Stimulated activated CD4-positive, alpha-beta T cell treated with anti-CD3 and anti-CD28 coated beads, Interleukin-2, amount 100 ng/mL, for 24 hours (primary cell): ENCODE data around the gene GH1.
A peak's percentile ranks its signal among the peaks of the same experiment; 100 is the strongest.
"Not testable (repeated sequence)": the region's sequence is repeated elsewhere in the genome, so short reads cannot be mapped to it uniquely, and the experiment has no call there.

Experiments used
- DNase-seq, 2 donors: peaks; one replicate each; pipeline ENCODE4 v3.0.0-alpha.2; 2020

GH1 gene

DNA sequence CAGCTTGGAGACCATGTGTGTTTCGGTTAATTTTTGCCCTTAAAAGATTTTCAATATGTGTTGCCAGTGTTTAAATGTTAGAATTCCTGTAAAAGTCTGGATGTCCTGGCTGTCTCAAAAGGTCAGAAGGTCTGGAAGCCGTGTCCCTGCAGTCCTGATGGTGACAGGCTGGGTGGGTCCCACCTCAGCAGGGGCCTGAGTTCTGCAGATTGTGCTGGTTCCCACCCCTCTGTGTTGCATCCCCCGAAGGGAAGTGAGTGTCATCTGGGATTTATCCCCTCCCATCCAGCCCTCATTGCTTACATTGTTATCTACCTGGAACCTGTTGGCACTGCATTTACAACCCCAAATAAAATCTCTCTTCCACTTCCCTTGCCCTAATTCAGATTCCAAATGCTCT lies 24.6 kb downstream of the GH1 start:
- DNase-seq, result not testable (repeated sequence)

DNA sequence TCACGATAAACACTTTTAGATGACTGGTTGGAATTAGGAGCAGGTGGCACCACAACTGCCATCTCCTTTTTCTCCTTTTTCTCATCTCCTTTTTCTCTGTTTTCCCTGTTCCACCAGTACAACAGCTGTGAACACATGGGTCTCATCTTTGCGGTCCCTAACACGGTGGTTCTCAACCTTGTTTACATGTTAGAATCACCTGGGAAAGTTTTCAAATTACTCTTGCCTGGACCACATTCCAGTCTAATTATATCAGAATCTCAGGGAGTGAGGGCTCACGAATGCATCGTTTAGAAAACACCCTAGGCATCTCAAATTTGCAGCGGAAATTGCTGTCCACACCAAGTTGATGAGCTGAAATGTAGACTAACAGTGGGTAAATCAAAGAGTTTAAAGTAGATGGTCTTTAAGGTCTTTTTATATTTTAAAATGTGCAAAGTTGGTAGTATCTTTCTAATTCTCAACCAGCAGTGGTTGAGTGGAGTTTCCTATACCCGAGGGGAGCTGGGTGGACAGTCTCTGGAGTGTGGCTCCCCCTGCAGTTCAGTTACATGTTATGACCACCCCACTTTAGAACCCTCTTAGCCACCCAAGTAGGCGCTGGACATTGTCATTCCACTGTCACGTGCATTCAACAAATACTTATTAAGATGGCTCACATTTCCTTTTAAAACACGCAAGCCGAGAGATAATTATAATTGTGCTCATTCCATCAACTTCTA lies 26.2 kb downstream of the GH1 start:
- not testable (repeated sequence) for DNase-seq

DNA sequence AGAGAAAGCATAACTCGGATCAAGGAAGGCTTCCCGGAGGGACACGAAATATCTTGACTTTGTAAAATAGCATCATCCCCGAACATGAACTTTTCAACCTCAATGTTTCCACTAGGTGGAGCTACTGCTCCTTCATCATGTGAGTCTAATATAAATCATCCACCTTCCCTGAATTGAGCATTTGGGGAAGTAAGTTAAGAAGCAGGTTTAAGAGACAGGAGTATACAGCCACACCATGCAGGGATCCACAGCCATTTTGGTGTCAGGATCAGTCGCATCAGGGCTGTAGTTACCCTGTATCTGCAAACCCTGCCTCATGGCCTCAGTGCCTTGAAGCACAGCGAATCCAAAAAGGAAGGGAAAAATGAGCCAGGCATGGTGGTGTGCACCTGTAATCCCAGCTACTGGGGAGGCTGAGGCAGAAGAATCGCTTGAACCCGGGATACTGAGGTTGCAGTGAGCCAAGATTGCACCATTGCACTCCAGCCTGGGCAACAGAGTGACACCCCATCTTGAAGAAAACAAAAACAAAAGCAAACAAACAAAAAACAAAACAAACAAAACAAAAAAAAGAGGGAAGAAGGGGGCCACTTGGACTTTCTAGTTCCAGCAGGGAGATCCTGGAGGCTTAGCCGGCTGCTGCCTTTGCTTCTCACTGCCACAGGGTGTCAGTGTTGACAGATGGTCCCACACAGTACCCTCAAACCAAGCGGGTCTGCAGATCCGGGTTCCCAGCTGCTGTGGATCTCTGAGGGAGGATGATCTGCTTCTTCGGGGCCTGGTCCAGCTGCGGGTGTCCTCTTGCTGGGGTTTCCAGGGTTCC lies 29.4 kb downstream of the GH1 start:
- DNase-seq, result peak in 1 of 2 donors; percentile 22

DNA sequence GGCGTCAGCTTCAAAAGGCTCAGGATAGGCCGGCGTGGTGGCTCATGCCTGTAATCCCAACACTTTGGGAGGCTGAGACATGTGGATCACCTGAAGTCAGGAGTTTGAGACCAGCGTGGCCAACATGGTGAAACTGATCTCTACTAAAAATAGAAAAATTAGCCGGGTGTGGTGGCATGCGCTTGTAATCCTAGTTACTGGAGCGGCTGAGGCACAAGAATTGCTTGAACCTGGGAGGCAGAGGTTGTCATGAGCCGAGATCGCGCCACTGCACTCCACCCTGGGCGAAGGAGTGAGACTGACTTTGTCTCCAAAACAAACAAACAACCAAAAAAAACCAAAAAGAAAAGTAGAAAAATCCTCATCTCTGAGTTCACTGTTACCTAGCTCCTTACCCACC lies 33.5 kb downstream of the GH1 start:
- not testable (repeated sequence) for DNase-seq

DNA sequence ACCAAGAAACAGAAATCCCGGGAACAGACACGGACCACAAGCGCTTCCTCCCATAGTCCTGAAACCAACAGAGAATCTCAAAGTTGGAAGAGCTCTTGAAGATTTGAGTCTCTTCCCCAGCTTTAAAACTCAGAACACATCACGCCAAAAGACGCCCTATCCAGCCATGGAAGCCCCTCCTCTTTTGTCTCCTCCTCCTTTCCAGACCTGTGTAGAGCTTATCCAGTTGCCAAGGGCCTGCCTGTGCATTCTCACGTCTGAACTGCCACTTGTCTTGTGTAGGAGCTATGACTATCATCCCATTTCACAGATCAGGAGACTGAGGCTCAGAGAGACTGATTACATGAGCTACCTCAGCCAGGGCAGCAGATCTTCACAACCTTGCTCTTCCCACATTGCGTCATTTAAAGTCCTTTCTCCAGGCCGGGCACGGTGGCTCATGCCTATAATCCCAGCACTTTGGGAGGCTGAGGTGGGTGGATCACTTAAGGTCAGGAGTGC lies 36.0 kb downstream of the GH1 start:
- DNase-seq, result not testable (repeated sequence)

DNA sequence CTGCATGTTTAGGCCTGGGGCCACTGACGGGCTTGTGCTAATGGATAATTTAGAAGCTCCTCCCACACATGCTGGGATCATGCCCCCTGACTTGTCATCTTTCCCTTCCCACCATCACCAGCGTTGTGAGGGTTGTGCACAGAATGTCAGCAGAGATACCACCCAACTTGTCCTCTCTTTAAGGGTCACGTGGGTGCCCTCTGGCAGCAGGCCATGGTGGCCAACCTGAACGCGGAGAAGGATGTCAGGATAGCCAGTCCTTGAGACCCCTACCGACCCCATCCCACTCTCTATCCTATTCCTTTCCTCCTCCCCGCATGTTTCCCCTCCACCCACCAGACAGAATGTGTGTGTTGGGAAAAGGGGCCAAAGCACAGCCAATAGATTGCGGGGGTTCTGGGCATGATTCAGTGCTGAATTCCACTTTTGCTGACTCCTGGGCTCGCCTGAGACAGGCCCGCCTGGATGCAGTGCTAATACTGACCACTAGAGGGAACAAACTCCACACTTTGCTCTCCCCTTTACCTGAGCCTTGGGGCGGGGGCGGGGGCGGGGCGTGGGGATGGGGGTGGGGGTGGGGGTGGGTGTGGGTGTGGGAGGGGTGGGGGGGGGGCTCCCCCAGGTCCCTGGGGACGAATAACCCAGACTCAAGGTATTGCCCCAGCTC lies 36.6 kb downstream of the GH1 start, which contains the start of gene GH2:
Gene GH2, minus strand, starts transcription at position 10 of the 667 bp plus-strand sequence. CDS start 143 bp downstream, outside the sequence.
- peak; percentile 65 to 70 for DNase-seq

DNA sequence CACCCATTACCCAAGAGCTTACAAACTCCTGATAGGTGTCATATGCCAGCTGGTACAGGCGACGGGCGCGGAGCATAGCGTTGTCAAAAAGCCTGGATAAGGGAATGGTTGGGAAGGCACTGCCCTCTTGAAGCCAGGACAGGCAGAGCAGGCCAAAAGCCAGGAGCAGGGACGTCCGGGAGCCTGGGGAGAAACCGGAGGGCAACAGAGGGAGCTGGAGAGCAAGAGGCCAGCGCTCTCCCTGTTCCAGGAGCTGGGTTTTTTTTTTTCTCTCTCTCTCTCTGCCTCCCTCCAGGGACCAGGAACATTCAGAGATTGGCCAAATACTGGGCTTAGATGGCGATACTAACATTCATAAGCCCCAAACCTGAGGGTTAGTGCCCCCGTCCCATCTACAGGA lies 37.3 kb downstream of the GH1 start:
- not testable (repeated sequence) for DNase-seq

DNA sequence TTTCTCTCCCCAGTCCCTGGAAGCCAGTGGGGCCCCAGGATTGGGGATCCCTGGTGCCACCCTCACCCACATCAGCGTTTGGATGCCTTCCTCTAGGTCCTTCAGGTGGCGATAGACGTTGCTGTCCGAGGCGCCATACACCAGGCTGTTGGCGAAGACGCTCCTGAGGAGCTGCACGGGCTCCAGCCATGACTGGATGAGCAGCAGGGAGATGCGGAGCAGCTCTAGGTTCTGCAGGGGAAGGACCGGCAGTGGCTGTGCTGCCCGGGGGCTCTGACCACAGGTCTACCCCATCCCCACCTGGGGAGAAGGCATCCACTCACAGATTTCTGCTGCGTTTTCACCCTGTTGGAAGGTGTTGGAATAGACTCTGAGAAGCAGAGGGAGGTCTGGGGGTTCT lies 37.9 kb downstream of the GH1 start:
- no peak for DNase-seq

DNA sequence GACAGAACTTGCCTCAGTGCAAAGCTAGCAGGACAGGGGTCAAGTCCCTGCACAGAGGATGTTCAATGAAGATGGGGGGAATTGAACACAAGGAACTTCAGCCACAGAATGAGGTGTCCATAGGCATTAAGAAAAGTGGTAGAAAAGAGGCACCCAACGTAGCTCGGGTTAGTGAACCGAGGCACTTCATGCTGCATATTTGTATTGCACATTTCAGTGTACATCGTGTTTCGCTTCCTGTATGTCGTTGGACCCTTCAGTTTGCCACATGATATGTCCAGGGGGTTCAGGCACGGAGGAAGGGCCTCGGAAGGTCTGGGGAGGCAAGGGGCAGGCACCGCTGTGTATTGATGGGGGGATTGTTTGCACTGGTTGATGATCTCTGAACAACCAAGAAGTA lies 40.2 kb downstream of the GH1 start:
- not testable (repeated sequence) for DNase-seq

DNA sequence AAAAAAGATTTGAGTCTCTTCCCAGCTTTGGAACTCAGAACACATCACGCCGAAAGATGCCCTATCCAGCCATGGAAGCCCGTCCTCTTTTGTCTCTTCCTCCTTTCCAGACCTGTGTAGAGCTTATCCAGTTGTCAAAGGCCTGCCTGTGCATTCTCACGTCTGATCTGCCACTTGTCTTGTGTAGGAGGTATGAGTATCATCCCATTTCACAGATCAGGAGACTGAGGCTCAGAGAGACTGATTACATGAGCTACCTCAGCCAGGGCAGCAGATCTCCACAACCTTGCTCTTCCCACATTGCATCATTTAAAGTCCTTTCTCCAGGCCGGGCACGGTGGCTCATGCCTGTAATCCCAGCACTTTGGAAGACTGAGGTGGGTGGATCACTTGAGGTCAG lies 43.9 kb downstream of the GH1 start:
- not testable (repeated sequence) for DNase-seq

DNA sequence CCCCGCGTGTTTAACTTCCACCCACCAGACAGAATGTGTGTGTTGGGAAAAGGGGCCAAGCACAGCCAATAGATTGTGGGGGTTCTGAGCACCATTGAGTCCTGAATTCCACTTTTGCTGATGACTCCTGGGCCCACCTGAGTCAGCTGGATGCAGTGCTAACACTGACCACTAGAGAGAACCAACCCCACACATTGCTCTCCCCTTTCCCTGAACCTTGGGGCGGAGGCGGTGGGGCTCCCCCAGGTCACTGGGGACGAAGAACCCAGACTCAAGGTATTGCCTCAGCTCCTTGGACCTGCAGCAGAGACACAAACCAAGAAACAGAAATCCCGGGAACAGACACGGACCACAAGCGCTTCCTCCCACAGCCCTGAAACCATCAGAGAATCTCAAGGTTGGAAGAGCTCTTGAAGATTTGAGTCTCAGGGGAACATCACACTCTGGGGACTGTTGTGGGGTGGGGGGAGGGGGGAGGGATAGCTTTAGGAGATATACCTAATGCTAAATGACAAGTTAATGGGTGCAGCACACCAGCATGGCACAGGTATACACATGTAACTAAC lies 44.5 kb downstream of the GH1 start:
- not testable (repeated sequence) for DNase-seq

DNA sequence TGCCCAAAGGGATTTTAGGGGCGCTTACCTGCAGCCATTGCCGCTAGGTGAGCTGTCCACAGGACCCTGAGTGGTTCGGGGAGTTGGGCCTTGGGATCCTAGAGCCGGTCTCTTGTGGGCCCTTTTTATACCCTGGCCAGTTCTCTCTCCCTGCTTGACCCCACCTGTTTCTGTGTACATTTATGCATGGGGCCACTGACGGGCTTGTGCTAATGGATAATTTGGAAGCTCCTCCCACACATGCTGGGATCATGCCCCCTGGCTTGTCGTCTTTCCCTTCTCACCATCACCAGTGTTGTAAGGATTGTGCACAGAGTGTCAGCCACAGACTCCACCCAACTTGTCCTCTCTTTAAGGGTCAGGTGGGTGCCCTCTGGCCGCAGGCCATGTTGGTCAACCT lies 45.1 kb downstream of the GH1 start, which contains the start of gene CSH2:
Gene CSH2, minus strand, starts transcription at position 101 of the 400 bp plus-strand sequence. Its CDS starts 63 bp downstream, at position 38.
- DNase-seq, result not testable (repeated sequence)

DNA sequence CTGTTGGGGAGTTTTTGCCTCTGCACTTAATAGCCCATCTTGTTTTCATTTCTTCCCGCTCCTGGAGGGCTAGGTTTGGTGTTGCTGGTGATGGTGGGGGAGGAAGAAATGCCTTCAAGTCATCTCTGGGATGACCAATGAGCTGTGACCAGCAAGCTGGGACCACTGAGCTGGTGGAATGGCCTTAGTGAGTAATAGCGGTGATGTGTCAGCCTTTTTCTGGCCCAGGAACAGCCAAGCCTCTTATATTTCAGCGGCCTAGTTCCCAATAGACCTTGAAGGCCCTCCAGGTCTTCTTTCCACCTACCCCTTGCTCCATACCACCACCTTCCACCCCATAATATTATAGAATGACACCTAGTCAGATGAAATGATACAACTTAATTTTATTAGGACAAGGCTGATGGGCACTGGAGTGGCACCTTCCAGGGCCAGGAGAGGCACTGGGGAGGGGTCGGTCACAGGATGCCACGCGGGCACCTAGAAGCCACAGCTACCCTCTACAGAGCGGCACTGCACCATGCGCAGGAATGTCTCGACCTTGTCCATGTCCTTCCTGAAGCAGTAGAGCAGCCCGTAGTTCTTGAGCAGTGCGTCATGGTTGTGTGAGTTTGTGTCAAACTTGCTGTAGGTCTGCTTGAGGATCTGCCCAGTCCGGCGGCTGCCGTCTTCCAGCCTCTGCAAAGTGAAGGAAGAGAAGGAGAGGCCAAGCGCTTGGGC lies 46.8 kb downstream of the GH1 start:
- not testable (repeated sequence) for DNase-seq

DNA sequence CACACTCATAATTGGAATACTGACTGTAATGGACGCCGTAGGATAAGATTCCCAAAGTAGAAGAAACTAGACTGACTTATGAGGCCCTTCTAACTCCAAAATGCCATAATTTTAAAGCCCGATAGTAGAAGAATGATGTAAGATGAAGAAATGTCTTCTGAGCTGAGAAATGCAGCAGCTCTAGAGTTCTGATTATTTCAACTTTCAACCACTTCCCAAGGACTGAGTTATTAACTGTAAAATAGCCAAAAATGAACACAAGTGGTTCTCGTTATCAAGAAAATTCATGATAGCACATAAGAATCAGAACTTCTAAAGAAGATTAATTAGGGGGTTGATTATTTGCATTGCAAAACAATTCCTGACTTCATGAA lies 48.4 kb downstream of the GH1 start:
- not testable (repeated sequence) for DNase-seq

DNA sequence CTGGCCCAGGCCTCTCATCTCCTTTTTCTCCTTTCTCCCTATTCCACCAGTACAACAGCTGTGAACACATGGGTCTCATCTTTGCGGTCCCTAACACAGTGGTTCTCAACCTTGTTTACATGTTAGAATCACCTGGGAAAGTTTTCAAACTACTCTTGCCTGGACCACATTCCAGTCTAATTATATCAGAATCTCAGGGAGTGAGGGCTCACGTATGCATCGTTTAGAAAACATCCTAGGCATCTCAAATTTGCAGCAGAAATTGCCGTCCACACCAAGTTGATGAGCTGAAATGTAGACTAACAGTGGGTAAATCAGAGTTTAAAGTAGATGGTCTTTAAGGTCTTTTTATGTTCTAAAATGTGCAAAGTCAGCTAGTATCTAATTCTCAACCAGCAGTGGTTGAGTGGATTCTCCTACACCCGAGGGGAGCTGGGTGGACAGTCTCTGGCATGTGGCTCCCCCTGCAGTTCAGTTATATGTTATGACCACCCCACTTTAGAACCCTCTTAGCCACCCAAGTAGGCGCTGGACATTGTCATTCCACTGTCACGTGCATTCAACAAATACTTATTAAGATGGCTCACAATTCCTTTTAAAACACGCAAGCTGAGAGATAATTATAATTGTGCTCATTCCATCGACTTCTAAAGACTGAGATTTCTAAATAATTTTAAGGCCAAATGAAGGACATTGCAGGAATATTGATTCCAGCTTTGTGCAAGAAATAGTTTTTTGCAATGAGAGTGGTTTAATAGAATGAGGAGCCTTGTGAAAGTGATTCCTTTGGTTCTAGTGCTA lies 48.9 kb downstream of the GH1 start:
- not testable (repeated sequence) for DNase-seq
